GM18868 (cell line): ENCODE measurements around the gene TNS3.
A peak's percentile ranks its signal among the peaks of the same experiment; 100 is the strongest.
"Not testable (repeated sequence)": the region's sequence is repeated elsewhere in the genome, so short reads cannot be mapped to it uniquely, and the experiment has no call there.

ENCODE experiments used
- ATAC-seq: cut with Tn5 transposase; IDR thresholded peaks from one replicate; pipeline ENCODE4 v1.9.1; 2021; ENCODE audit warnings: mild to moderate bottlenecking, moderate library complexity; ENCODE audit not compliant: unreplicated experiment

TNS3 gene

DNA sequence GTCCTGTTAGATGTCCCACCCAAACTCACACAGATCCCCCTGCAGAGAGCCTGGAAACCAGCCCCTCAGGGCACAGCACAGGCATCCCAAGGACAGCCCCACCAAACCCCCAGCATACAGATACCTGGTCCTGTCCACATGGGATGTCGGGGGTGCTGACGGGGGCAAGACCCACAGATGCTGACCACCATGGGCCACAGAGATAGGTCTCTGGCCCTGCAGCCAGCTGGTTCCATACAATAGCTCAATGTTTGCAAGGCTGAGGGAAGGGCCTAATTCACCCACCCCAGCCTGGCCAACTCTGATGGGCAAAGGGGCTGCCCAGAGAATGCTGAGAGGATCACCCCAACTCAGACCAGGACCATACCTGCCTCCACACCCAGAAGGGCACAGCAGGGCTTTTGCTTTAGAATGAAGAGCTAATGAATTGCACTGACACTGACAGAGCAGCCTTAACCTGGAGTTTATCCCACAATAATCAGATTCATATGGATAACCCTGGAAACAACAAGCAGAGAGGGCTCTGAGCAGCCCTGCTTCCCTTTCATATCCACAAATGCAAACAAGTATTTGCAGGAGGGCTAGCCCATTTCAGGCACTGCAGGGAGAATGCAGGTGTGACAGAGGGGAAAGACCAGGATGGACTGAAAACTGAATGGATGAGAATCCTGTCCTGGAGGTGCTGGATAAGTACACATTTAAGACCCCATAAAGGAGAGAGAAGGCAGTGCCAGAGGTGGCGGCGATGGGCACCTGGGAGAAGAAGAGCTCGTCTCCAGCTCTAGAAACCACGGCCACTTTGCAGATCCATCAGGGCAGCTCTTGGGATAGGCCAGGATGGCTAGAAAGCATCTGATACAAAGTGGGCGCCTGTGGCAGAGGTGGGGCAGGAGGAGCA is 126.7 kb downstream of the TNS3 start:
- no peak for ATAC-seq

DNA sequence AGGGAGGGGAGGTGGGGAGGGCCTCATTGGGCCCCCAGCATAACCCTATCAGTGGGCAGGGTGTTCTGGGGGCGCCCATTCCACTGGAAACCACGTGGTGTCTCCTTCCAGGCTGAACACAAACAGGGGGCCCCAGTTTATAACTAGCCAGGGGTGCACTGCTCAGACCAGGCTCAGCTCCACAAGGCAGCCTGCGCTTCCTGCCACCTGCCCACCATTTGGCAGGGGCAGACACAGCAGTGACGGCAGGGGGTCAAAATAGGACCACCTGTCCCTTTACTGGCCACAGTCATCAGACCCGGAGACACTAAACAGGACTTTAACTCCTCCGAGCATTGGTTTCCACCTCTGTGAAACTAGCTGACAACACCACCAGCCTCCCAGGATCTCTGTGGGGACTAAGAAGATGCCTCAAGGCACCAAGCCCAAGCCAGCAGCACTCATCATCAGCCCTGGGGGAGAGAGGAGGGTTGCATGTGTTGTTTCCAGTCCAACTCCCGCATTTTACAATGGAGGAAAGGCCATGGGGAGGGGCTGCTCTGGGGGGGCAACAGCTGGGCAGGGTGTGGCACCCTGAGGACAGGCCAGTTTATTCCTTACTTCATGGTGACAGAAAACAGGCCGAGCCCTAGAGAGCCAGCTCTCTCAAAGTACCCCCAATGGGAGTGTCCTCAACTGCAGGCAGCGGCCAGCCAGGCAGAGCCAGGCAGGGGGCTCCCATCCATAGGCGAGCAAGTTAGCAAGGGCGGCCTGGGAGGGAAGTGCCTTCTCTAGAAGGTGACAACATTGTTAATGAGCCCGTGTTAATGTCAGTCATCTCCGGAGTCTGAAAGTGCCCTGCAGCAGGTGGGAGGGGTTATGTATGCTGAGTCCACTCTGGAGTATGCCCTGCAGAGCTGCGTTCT is 127.6 kb downstream of the TNS3 start:
- ATAC-seq = no peak

DNA sequence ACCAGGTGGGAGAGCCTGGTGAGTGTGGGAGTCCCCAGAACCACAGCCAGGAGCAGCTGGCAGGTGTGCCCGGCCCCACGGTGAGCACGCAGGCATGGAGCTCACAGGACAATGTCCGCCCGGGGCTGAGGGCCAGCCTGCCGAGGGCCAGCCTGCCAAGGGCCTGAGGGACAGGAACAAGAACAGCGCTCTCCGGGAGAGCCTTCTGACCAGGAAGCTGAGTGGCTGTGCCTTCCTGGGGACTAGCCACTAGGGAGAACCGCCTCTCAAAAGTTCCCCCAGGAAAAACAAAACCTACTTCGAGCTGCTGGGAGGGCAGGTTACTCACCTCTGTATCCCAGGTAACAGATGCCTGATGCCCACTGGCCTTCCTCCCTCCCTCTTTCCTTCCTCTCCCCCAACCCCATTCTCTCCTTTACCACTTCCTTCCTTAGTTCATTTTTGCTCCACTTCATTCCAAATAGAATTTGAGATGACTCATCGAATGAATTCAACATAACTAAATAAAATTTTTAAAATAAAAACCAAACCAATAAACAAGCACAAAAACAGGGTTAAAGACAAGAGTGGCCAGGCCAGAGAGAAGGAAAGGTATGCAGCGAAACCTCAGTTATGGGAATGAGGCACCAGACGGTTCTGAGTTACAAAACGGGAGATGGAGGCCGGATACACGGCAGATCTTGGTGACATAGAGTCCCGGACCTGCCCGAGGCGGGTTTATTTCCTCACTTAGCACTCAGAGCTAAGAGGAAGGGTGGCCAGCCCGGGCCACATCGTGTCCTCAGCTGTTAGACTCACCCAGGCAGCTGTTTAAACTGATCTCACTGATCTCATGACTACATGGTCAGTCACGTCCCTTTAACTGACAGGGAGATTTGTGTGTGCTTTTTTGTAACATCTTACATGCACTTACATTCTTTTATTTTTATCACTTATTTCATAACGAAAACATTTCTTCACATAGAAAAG is 128.5 kb downstream of the TNS3 start:
- no peak for ATAC-seq

DNA sequence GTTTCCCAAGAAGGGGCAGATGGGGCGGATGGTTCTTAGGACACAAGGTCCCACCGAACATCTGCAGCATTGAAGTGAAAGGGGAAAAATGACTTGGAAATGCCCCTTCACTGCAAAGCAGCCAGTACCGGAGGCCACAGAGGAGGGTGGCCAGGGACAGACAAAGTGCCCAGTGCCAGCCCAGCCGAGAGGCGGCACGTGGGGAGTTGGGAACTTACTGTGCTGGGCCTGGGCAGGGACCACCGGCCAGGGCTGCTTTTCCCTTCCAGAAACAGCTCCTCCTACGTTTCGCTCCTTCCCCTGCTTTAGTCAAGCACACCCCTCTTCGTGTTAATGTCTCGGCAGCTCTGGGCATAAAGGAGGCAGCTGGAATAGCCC is 129.2 kb downstream of the TNS3 start:
- ATAC-seq = no peak

DNA sequence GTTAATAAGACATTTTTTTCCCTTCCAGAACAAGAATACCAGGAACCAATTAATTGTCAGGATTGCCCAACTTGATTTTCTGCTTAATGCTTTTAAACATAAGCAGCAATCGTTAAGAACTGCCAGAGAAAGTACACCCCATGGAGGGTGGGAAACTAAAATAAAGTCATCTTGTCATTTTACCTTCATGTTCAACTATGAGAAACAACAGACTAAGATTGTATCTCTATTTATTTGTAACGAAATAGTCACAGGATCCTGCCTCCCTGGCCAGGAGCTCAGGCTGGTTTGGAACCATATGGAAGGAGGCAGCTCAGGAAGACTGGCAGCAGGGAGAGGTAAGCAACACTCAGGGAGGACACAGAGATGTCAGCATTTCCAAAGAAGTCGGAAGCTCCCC is 129.6 kb downstream of the TNS3 start:
- ATAC-seq = no peak

DNA sequence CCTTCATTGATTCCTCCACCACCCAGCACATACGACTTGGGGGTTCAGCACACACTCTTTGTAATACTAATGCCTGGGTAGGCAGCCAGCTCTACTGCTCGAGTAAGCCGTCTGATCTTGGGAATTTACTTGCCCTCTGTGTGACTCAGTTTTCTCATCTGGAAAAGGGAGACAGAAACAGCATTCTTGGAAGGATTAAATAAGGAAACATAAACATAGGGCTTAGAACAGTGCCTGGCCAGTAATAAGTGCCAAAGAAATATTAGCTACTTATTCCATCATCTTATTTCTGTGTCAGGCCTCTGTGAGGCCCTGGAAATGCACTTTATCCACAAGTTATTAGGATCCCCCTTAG is 130.1 kb downstream of the TNS3 start:
- ATAC-seq = no peak

DNA sequence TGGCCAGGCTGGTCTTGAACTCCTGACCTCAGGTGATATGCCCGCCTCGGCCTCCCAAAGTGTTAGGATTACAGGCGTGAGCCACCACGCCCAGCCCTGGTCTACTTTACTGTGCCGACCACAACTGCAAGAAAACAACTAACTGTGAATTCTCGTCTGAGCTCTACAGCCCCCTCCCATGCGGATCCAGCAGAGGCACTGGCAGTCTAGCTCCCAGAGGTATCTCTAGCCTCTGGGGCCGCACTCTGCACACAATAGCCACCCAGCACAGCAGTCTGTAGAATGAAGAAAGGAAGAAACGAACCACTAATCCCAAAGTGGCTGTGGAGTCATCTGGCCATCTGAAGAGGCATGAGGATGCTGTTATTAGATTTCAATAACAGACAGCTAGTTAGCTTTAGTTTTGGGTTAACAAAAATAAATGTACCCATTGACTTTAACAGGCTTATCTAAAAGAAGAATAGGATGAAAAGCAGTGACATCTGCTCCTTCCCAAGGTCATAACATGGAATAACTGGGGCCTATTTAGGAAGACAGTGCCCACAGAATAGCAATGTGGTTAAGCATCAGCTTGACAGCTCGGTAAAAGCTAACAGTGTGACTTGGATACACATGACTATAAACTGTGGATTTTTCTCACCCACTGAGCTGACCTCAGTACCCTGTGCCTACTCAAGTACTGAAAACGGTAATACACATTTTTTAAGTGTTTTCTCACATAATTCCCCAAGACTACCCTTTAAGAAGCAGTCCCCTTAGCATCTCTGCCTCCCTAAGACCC is 131.9 kb downstream of the TNS3 start:
- no peak for ATAC-seq

DNA sequence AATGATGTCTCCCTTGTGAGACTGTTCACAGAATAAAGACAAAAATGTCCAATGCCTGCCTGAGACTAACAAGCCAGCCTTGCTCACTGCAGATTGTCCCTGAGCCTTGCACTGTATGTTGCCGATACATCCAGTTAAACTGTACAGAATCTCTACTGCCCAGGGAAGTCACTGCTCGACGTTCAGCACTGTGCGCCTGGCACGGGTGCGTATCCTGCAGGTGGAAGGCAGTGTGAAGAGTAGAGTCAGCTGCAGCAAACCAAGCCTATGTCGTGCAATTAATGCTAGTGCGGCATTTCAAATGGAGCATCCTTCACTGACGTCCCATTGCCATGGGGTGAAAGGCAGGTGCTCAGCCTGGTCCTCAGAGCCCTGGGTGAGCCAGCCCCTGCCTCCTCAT is 132.9 kb downstream of the TNS3 start:
- ATAC-seq = no peak

DNA sequence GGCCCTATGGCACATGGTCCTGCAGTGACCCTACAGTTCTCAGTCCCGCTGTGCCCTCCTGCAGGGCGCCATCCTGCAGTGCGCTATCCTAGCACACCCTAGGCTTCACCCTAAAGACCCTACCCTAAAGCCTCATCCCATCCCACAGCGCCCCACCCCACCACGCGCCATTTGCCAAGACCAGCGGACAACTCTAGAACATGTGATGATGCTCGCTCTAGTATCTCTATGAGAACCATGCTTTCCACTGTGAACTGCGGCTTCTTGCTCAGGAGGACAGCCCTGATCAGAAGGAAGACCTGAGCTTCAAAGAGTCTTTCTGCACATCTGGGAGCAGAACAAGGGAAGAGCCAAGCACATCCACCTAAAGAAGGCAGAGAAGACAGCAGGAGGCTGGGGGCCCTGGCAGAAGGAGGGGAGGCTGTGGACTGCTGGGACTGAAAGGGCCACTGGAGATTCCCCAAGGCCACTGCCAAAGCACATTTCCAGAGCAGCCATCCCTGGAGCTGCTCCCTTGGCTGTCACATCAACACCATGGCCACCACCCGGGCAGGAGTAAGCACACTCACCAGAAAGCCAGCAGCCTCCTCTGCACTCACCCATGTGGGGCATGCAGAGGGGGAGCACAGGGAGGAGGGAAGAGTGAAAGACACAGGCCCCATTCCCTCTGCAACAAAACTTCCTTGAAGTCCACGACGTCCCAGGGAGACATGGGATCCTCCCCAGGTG is 134.1 kb downstream of the TNS3 start:
- ATAC-seq = no peak

DNA sequence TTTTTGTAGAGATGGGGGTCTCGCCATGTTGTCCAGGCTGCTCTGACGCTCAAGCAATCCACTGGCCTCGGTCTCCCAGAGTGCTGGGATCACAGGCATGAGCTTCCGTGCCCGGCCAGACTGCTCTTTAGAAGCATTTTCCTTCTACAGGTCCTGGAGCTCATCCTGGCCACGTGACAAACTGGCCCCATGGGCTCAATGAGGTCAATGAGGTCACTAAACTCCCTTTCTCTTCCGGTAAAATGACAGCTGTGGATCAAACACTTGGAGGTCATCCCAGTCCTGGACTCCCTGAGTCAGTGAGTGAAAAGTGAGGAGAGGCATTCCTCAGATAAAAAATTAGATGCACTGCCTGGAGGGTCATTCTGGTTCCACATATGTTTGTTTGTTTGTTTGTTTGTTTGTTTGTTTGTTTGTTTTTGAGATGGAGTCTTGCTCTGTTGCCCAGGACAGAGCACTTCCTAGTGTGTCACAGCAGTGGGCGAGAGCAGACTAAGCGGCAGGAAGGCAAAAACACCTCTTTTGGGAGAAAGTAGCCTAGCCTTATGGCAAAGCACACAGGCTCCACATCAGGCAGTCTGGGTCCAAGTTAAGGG is 134.9 kb downstream of the TNS3 start:
- ATAC-seq = no peak

DNA sequence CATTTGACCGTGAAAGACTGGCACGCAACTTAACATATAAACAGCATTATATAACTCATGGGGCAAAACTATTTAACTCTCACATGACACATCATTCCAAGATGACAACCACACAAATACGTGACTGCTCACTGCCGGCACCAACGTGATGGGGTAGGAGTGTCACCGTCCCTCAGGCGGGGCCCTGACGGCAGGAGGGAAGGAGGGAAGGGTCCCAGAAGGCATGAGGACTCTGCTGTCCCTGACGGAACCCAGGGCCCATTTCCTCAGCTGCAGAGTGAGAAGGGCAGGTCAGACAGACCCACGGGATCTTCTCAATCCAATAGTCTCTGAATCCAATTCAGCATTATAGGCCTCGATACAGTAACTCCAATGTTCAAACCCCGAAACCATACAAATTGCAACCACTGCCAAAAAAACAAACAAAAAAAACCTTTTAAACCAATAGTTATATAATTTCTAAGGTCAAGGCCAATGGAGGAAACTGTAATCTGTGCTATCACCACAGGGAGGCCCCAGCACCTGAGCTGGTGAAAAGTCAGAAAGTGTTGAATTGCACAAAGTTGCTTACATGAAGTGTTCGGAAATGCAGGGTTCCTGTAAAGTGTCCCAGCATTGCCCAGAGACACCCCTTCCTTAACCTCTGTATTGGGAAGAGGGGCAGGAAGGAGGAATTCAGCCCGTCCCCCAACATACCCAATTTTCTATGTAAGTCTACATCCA is 137.4 kb downstream of the TNS3 start:
- peak; percentile 63 for ATAC-seq

DNA sequence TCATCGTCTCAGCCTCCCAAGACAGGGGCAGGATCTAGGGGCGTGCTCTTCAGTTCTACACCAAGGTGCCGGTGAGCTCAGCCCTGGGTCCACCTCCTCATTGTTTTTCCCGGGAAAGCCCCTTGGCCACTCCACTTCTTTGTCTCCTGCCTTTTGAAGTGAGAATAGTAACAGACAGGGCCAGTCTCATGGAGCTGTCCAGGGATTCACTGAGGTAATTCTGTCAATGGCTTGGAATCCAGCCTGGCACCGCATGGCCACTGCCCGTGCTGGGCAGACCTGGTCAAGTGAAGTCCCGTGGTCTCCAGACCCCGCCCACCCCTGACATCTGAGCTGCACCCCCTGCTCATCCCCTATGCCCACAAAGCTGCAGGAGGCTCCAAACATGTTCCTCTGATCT is 138.9 kb downstream of the TNS3 start:
- ATAC-seq = no peak

DNA sequence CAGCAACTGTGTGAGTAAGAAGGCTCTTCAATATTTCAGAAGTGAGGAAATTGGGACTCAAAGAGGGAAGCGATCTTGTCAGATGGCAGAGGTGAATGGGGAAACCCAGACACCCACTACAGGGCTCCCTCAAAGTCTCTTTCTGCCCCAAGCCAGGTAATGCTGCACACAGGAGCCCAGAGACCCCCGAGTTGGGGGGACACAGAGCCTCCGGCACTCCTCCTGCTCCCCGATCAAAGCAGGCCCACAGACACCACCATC is 139.4 kb downstream of the TNS3 start:
- no peak for ATAC-seq

DNA sequence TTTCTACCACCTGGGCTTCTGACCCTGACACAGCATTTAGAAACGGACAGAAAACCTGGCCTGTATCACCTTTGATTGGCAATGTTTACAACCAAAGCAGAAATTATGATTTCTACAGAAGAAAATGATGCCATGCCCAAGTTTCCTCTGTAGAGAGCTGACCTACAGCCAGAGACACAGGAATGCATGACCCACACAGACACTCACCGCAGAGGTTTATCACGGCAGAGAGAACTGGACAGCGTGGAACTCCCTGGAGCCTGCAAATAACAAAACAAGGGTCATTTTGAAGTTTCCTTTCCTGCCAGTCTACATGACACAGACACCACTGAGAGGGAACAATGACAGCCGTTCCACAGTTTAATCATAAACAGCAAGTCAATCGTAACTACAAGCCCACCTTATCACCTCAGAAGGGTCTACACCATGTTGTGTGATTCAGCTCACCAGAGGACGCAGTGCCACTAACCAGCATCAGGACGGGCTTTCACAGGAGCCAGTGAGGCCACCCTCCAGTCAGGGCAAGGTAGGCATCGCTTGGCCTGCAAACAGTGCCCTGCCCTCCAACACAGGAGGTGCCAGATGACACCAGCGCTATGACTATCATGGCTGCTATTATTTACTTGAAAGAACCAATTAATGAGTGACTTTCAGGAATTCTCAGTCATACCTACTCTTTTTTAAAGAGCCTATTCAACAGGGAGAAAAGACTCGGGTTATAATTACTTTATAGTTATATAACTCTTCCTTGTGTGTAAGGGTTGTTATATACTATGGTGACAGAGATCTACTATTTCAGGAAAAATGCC is 139.9 kb downstream of the TNS3 start:
- ATAC-seq = no peak

DNA sequence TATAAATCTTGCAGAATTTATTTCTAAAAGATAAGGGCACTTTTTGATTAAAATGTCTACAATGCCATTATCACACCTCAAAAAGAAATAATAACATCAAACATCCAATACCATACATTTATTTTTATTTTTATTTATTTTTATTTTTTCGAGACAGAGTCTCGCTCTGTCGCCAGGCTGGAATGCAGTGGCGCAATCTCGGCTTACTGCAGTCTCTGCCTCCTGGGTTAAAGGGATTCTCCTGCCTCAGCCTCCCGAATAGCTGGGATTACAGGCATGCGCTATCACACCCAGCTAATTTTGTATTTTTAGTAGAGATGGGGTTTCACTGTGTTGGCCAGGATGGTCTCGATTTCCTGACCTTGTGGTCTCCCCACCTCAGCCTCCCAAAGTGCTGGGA is 140.9 kb downstream of the TNS3 start:
- ATAC-seq = not testable (repeated sequence)

DNA sequence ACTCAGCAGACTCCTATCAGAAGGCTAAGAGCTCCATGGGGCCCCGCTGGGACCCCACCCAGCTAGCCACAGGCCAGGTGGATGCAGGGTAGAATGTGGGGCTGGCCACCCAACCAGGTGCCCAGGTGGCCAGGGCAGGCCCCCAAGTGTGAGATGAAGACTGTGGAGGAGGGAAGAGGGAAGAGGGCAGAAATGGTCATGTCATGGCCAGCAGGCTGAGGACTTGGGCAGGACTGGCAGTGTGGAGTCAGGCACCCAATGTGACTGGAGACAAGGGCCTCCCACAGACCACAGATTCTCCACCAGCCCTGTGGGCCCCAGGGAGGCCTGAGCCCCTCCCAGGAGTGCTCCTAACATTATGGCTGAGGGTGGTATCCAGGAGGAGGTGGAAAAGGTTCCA is 141.6 kb downstream of the TNS3 start:
- ATAC-seq = no peak

DNA sequence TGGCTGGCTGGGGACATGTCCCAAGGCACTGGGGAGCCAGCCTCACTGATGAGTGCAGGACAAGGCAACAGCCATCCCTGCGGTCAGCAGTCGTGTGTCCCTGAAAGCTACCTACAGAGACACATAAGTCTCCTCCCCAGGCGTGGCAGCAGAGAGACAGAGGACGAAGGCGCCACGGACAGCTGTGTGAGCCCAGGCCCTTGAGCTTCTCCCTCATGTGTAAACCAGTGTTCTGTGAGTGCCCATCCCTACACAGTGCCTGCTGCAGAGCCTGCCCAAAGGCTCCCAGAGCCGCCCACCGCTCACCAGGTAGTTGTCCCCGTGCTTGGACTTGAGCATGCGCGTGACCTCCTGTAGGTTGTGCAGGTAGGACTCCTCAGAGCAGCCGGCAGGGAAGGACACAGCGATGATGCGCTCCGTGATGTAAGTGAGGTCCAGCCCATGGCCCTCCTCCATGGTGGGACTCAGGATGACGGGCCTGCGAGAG is 142.7 kb downstream of the TNS3 start:
- no peak for ATAC-seq
